ENCODE measurements around the gene POLR3H. TPM values are rescaled to one million over a fixed set of nuclear protein-coding genes. Genes with fewer than 3 reads are reported as not detected.
"Not testable (repeated sequence)": the region's sequence is repeated elsewhere in the genome, so short reads cannot be mapped to it uniquely, and the experiment has no call there.

The POLR3H gene
- total RNA-seq, 1 donor from 2014 or later, result 29.5 TPM

DNA sequence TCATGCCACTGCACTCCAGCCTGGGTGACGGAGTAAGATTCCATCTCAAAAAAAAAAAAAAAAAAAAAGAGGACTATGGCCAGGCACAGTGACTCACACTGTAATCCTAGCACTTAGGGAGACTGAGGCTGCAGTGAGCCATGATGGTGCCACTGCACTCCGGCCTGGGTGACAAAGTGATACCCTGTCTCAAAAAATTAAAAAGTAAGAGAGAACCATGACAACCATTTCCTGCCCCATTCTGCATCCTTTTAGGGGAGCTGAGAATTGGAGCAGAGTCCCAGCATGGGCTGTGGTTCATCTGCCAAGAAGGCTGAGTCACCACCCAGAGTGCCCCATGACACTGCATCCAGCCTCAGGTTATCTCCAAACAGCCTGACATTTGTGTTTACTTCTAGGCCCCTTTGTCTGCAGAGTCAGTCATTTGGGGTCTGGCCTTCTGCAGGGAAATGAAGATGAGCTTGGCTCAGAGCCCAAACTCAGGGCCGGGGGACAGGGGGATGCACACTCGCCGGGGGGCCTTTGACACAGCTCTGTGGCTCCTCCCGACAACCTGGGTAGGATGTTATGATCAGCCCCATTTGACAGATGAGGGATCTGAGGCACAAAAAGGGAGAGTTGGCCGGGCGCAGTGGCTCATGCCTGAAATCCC lies 21.3 kb upstream of the POLR3H start:
- intact Hi-C loops (cut with micrococcal nuclease), result no loop called here

DNA sequence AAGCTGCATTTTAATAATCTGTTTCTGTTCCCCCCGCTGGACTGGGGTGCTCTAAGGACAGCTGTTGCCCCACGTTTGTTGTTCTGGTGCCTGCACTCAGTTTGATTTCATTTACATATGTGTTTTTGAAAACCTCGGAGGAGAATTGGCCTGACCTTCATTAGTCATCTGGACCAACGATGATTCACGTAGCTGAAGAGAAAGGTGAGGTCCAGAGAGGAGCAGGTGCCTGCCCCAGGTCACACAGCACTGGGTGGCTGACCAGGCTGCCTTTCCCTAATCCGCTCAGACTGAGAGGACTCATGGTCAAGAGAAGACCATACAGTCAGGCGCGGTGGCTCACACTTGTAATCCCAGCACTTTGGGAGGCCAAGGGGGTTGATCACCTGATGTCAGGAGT lies 20.3 kb upstream of the POLR3H start:
- intact Hi-C loops (cut with micrococcal nuclease), result no loop called here

DNA sequence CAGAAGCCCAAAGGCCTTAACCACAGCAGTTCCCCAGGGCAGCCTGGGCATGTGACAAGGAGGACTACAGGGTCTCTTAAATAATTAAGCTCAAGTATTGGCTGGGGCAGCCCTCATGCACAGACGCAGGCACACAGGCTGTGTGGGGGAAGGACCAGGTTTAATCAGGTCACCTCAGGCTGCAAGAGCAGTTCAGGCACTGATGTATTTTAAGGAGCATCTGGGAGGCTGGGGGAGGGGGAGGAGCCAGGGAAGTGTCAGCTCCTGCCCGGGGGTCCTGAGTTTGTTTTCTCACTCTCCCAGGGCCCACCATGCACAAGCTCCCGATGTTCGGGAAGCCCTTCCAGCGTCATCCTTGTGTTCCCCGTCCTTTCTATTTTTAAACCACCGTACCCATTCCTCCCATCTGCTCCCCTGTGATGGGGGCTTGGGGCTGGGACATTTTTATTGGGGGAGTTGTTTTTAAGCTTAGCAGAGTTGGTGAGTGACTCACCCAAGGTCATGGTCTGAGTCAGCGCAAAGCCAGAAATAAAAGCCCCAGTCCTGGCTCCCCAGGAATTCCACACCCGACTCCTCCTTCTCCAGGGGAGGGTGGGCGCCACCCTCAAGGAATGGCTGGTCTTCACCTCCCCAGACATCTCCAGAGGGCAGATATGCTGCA lies 18.9 kb upstream of the POLR3H start:
- intact Hi-C loops (cut with micrococcal nuclease), result no loop called here

DNA sequence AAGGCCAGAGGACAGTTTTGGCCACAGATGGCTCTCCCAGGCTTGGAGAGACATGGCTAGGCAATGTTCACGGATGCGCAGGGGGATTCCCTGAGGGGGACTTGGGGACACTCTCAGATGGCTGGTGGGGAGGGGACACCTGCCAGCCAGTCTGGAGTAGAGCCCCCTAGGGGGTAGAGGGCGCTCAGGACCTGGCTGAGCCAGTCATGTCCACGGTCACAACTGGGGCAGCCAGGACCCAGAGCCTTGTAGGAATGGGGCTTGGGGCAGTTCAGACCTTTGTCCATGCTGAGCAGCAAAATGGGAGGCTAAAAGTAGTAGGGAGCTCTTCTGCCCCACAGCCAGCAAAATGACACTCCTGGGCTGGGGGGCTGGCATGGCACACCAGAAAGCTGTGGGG lies 18.2 kb upstream of the POLR3H start:
- intact Hi-C loops (cut with micrococcal nuclease), result no loop called here

DNA sequence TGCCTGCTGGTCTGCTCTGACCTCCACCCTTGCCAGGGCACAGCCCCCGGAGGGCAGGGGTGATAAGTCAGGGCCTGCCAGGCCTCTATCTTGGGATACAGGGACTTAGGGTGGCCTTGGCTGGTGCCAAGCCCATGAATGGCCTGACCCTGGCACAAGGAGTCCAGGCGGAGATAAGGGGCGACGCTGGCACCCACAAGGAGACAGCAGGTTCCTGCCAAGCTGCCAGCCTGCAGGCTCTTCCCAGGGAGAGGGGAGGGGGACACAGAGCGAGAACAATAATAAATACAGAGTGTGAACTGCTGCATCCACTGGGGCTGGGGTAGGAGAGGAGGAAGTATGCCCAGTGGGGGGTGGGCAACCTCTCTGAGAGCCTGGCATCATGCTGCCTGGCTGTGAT lies 17.5 kb upstream of the POLR3H start:
- intact Hi-C loops (cut with micrococcal nuclease), result no loop called here

DNA sequence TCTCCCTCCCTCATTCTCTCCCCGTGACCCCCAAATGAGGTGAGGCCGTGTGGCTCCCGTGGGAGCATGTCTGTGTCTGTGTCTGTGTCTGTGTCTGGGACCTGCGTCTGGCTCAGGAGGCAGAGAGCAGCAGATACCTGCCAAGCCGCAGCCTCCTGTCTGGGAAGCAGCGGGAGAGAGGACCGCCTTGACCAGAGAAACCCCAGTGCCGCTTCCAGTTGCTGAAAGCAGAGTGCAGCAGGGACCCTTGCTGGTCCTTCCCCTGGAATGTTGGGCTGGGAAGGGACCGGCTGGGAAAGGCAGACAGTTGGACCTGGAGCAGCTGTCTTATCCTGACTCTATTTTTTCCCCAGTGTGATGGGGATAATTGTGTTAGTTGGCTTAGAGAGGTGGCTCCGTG lies 17.1 kb upstream of the POLR3H start:
- intact Hi-C loops (cut with micrococcal nuclease), result no loop called here

DNA sequence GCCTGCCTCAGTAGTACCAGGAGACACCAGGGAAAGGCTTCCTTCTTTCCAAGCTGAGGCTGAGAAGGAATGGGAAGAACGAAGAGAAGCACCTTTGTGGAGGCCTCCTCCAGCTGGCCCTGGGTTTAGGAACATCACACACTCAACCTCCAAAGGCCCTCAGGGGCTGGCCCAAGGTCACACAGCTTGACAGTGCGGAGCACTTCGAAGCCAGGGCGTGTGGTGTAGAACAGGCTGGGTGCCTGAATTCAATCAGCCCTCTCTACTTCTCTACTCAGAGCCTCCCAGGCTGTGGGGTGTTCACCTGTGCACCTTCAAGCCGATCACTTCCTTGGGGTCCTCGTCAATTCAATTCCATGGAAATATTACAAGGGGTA lies 15.8 kb upstream of the POLR3H start:
- intact Hi-C loops (cut with micrococcal nuclease), result no loop called here

DNA sequence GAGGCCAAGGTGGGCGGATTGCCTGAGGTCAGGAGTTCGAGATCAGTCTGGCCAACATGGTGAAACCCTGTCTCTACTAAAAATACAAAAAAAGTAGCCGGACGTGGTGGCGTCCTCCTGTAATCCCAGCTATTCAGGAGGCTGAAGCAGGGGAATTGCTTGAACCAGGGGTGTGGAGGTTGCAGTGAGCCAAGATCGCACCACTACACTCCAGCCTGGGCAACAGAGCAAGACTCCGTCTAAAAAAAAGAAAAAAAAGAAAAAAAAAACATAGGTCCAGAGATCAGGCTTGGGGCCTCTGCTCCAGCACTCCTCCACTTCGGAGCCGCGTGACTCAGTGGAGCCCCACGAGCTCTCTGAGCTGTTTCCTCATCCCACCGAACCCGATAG lies 14.0 kb upstream of the POLR3H start:
- intact Hi-C loops (cut with micrococcal nuclease), result not testable (repeated sequence)

DNA sequence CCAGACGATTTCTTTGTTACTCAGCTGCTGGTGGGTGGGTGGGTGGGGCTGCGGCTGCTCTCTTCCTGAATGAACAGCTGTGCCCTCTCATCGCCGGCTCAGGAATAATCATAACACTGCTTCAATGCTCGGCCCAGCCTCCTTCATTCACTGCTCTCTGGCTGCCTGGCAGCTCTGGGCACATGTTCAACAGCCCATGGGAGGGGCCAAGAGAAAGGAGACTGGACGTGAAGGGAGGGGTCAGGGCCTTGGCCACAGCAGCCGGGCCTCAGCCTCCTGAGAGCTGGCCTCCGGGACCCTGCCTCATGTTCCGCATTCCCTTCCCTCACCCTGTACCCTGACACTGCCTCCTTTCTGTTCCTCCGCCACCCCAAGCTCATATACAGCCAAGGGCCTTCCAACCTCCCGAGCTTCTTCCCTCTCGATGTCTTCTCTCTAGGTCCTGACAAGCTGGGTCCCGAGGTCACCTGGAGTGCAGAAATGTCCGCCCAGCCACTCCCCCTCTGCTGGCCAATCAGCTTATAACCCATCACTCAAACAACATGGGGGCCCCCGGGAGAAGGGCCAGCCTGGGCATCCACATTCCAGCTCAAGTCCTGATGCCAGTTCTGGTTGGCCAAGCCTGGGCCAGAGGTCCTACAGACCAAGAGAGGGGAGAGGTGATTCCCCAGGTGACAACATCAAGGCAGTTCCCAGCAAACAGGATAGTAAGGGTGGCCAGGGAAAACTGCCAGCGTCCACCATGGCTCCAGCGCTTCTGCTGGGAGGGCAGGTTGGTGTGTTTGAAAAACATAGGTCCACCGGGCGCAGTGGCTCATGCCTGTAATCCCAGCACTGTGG lies 13.4 kb upstream of the POLR3H start:
- intact Hi-C loops (cut with micrococcal nuclease), result no loop called here

DNA sequence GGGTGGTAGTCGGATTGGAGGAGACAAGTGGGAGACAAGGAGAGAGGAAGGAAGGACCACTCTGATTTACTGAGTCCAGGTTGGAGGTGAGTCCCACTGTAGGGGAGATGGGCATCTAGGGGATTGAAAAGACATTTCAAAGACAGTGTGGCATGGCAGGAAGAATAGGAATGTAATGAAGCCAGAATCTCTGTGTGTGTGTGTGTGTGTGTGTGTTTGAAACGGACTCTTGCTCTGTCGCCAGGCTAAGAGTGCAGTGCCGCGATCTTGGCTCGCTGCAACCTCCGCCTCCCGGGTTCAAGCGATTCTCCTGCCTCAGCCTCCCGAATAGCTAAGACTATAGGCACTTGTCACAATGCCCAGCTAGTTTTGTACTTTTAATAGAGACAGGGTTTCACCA lies 12.3 kb upstream of the POLR3H start:
- intact Hi-C loops (cut with micrococcal nuclease), result no loop called here

DNA sequence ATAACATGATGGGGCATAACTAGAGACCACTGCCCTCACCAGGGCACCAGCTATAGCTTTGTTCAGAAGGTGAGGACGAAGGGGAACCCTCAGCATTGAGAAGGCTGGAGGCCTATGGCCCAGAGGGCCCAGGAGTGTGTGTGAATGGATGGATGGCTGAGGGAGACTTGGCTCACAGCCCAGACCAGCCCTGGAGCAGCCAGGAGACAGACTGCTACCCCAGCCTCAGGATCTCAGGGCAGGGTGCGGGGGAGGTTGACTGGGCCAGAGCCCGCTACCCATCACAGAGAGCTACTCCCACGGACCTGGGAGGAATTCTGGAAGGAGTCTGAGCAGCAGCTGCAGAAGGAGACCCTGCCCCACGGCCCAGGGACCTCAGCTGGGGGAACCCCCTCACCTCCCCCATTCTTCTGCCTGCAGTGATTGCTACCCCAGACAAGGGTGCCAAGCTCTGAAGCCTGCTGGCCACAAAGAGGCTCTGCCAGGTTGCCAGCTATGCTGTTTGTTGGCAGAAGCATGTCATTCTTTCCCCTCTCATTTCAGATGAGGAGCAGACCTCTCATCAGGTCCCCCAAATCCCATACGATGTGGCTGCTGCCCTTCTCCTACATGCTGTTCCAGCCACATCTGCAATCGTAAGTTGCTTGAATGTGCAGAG lies 11.2 kb upstream of the POLR3H start:
- intact Hi-C loops (cut with micrococcal nuclease), result no loop called here

DNA sequence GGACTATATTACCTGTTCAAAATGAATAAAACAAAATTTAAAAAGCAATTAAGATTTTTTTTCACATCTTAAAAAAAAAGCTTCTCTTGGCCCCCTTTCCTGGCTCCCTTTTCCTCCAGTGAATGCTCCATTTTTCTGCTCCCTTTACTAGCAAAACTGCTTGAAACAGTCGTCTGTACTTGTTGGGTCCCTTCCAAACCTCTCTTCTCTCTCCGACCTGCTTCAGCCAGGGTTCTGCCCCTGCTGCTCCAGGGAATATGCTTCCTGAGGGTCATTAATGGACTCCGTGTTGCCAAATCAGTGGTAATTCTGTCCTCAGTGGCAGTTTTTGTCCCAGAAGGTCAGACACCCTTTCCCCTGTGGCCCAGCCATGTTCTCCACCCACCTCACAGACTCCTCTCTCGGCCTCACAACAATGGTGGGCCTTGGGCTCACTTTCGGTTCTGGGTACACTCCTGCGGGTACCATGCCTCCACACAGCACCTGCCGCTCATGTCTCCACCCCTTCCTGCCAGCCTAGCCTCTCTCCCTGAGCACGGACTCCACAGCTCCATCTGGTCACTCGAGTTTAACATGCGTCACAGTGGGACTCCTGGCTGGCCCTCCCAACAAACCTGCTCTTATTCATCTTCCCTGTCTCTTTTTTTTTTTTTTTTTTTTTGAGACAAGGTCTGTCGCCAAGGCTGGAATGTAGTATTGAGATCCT lies 7.8 kb upstream of the POLR3H start:
- intact Hi-C loops (cut with micrococcal nuclease), result no loop called here

DNA sequence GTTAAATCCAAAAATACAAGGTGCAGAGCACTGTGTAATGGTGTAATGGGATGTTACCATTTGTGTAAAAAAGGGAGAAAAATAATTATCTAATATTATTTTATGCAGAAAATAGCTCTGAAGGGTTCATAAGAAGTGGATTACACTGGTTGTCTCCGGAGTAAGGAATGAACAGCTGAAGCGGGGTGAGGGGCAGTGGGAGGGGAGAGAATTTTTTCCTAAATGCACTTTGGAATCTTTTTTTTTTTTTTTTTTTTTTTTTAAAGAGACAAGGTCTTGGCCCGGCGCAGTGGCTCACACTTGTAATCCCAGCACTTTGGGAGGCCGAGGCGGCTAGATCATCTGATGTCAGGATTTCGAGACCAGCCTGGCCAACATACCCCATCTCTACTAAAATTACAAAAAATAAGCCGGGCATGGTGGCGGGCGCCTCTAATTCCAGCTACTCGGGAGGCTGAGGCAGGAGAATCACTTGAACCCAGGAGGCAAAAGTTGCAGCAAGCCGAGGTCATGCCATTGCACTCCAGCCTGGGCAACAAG lies 6.8 kb upstream of the POLR3H start:
- intact Hi-C loops (cut with micrococcal nuclease), result no loop called here

DNA sequence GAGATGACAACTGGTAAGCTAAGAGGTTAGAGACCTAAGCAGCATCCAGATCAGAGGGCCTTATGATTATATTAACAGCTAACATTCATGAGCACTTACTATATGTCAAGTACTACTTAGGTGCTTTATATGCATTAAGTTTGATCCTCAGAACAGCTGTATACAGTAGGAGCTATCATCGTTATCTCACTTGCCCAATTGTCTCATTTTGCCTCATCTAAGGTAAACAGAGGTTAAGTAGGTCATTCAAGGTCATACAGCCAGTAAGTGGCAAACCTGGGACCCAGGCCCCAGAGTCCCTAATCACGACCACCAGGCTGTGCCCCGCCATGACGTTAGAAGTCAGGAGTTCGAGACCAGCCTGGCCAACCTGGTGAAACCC lies 4.6 kb upstream of the POLR3H start:
- intact Hi-C loops (cut with micrococcal nuclease), result no loop called here

DNA sequence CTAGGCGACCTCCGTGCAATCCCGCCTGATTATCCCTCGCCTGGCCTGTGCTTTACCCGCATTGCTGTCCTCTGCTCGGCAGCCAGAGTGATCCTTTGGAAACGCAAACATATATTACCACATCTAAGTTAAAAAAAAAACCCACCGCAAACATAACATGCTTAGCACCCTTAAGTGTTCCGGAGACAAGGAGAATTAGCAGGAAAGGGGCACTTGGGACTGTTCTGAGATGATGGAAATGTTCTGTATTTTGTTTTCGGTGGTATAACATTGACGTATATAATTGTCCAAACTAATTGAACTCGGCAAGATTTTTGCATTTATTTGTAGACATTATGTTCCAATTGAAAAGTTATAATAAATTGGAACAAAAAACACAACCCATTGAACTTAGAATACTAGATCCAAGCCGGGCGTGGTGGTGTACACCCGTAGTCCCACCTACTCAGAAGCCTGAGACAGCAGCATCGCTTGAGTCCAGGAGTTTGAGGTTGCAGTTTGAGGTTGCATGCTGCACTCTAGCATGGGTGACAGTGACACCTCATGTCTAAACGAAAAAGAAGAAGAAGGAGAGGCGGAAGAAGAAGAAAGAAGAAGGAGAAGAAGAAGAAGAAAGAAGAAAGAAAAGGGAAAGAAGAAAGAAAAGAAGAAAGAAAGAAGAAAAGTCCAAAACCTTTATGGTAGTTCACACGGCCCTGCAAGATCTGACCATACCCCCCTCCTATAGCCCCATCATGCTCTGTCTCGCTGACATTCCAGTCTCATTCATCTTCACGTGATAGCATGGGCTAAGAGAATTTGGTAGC lies 604 bp upstream of the POLR3H start:
- intact Hi-C loops (cut with micrococcal nuclease), result loop anchor here (1.0 to 2.0 kb wide), 2 partner anchors 44 to 76 kb away; partner anchors contain the start of genes DESI1, PMM1 and XRCC6

DNA sequence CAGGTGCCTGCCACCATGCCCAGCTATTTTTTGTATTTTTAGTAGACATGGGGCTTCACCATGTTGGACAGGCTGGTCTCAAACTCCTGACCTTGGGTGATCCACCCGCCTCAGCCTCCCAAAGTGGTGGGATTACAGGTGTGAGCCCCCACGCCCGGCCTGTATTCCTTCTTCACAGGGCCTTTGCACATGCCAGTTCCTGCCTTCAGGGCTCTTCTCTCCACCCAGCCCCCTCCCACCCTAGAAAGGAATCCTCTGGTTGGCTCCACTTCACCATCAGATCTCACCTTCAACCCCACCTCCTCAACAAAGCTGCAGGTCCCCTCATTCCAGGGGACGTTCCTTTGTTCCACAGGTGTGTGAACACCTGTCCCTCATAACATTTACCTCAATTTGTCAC lies 2.0 kb downstream of the POLR3H start:
- intact Hi-C loops (cut with micrococcal nuclease), result no loop called here

DNA sequence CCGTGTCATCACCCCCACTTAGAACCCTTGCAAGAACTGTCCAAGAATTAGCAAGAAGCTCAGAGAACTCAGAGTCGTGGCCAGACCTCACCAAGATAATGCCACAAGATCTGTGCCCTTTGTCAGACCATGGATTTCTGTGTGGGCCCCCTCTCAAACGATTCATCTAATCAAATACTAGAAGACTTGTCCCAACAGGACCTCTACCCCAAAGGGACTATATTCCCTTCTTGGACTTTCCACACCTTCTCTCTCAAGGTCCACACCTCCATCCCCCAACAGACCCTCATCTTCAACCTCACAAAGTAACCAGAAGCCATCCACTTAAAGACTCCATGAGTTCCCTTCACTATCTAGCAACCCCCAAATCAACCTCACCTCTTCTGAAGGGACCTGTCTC lies 2.8 kb downstream of the POLR3H start:
- intact Hi-C loops (cut with micrococcal nuclease), result no loop called here

DNA sequence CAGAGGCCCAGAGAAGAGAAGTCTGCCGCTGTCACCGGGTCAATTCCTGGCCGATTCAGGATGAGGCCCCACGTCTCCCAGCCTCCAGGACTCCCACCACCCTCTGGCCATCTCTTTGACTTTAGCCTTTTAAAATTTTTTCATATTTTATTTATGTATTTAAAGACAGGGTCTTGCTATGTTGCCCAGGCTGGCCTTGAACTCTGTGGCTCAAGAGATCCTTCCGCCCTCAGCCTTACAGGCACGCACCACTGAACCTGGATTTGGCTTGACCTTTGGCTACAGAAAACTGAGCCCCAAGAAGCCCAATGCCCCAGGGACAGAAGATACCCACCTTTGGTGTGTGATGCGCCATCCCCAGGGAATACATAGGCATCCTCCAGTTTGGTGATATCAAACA lies 3.9 kb downstream of the POLR3H start:
- intact Hi-C loops (cut with micrococcal nuclease), result no loop called here

DNA sequence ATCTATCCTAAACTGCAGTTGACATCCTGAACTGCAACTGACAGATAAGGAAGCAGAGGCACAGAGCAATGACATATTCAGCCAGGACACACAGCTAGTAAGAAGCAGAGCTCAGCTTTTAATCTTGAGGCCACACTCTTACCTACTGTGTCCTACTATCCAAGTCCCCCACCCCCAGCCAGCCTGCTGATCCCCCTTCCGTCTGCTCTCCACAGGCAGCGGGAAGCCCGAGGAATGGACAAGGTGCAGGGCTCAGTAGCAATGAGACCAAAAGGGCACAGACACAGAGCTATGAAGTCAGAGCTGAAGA lies 4.3 kb downstream of the POLR3H start:
- intact Hi-C loops (cut with micrococcal nuclease), result no loop called here

Measured in T-helper 2 cell treated with Interferon-gamma antibody and Interleukin-4, amounts not matched to agents 100 ng/mL and 5 ng/mL, for 36 hours (primary cell).